RWPE2 (cell line): ENCODE data around the gene WDR27.
"Not testable (repeated sequence)": the region's sequence is repeated elsewhere in the genome, so short reads cannot be mapped to it uniquely, and the experiment has no call there.

ENCODE experiments used
- ATAC-seq: fragments of 200-7000 bp; cut with Tn5 transposase; 3 replicates; pipeline ENCODE4 v1.9.1; 2021; ENCODE audit warnings: low read depth
- DNase-seq: peaks from one replicate; pipeline ENCODE4 v3.0.0-alpha.2; 2020; ENCODE audit warnings: low spot score
- H3K27ac ChIP-seq: fragments of 450-650 bp; 2 replicates; pipeline ENCODE4 v1.5.1; 2017; ENCODE audit warnings: mild to moderate bottlenecking; ENCODE audit not compliant: poor library complexity, severe bottlenecking
- H3K27me3 ChIP-seq: fragments of 250-450 bp; sonication (Bioruptor Pico); 2 replicates; pipeline ENCODE4 v1.5.1; 2021; ENCODE audit warnings: mild to moderate bottlenecking, moderate library complexity; ENCODE audit not compliant: insufficient read depth, poor library complexity, severe bottlenecking
- H3K36me3 ChIP-seq: fragments of 250-450 bp; sonication (Bioruptor Pico); 2 replicates; pipeline ENCODE4 v1.5.1; 2020; ENCODE audit warnings: low read depth, mild to moderate bottlenecking, moderate library complexity
- H3K4me1 ChIP-seq: fragments of 250-450 bp; sonication (Bioruptor Pico); 2 replicates; pipeline ENCODE4 v1.5.1; 2021; ENCODE audit warnings: mild to moderate bottlenecking, moderate library complexity; ENCODE audit not compliant: insufficient read depth, poor library complexity, severe bottlenecking
- H3K4me3 ChIP-seq: fragments of 250-450 bp; sonication (Bioruptor Pico); 2 replicates; pipeline ENCODE4 v1.5.1; 2021; ENCODE audit warnings: mild to moderate bottlenecking, moderate library complexity; ENCODE audit not compliant: severe bottlenecking
- H3K9me3 ChIP-seq: fragments of 250-450 bp; sonication (Bioruptor Pico); 2 replicates; pipeline ENCODE4 v1.5.1; 2021; ENCODE audit warnings: mild to moderate bottlenecking, moderate library complexity; ENCODE audit not compliant: severe bottlenecking
- CTCF ChIP-seq: fragments of 450-650 bp; IDR thresholded peaks from one replicate; pipeline ENCODE4 v1.5.1; 2017; ENCODE audit warnings: mild to moderate bottlenecking, moderate library complexity; ENCODE audit not compliant: poor library complexity, severe bottlenecking

Gene WDR27

GRCh38 chr6:169700296-169700695 is 1.5 kb downstream of the WDR27 start:
- Histone ChIP-seq H3K36me3 (peaks cover 27% of the 10 kb centered on the region), H3K4me3 (no peak overlapping the region), H3K27me3 (no peaks in the 10 kb centered on the region), H3K9me3 (no peaks in the 10 kb centered on the region), H3K4me1 (peaks cover 27% of the 10 kb centered on the region), H3K27ac (no peak overlapping the region)
- TF ChIP-seq CTCF: no peak
- no peak for DNase-seq
- no peak for ATAC-seq

GRCh38 chr6:169697115-169697514 is 4.7 kb downstream of the WDR27 start:
- not testable (repeated sequence) for DNase-seq, H3K27me3 ChIP-seq, H3K4me3 ChIP-seq, ATAC-seq, H3K9me3 ChIP-seq, H3K27ac ChIP-seq
- Histone ChIP-seq H3K4me1 (peaks cover 13% of the 10 kb centered on the region), H3K36me3 (peaks cover 12% of the 10 kb centered on the region)
- peak; percentile 28 for TF ChIP-seq CTCF

- DNase-seq (no peak), ATAC-seq (no peak)
- H3K36me3 ChIP-seq: peaks cover 15% of the 10 kb centered on the region
- H3K4me3 ChIP-seq: no peak overlapping the region
- no peak overlapping the region for H3K27ac ChIP-seq
- no peak for TF ChIP-seq CTCF
- peaks cover 18% of the 10 kb centered on the region for H3K4me1 ChIP-seq
- no peaks in the 10 kb centered on the region for H3K27me3 ChIP-seq
- no peaks in the 10 kb centered on the region for H3K9me3 ChIP-seq
Observed at GRCh38 chr6:169695131-169695530, 6.7 kb downstream of the WDR27 start.

GRCh38 chr6:169692516-169692915 is 9.3 kb downstream of the WDR27 start:
- no peaks in the 10 kb centered on the region for H3K9me3 ChIP-seq
- no peak for DNase-seq
- no peak for ATAC-seq
- H3K36me3 ChIP-seq: peaks cover 30% of the 10 kb centered on the region
- no peak overlapping the region for H3K27ac ChIP-seq
- peaks cover 22% of the 10 kb centered on the region for H3K4me1 ChIP-seq
- no peak overlapping the region for H3K4me3 ChIP-seq
- no peaks in the 10 kb centered on the region for H3K27me3 ChIP-seq
- TF ChIP-seq CTCF: no peak

GRCh38 chr6:169691260-169691659 is 10.6 kb downstream of the WDR27 start:
- TF ChIP-seq CTCF: no peak
- H3K4me1 ChIP-seq: peaks cover 20% of the 10 kb centered on the region
- peaks cover 10% of the 10 kb centered on the region for H3K9me3 ChIP-seq
- H3K27me3 ChIP-seq: no peaks in the 10 kb centered on the region
- no peak overlapping the region for H3K4me3 ChIP-seq
- peaks cover 42% of the 10 kb centered on the region for H3K36me3 ChIP-seq
- ATAC-seq (no peak), DNase-seq (no peak)
- peak overlapping the region; percentile 65 for H3K27ac ChIP-seq
